Small intestine (tissue), 7 donors: ENCODE results near the gene WFDC5. TPM values are rescaled to one million over a fixed set of nuclear protein-coding genes. Genes with fewer than 3 reads are reported as not detected.

ENCODE experiments used
- DNase-seq, 2 donors: peaks; one replicate each; pipeline versions ENCODE4 v3.0.0 to v3.0.0-alpha.2; 2013
- FAIRE-seq: peaks from 2 replicates; lab custom pipeline; 2012; peaks lifted over from hg19 to GRCh38; lab: Jason Lieb, UNC
- H3K27ac ChIP-seq, 3 donors: one replicate each; pipeline ENCODE4 v1.5.1; 2013; ENCODE audit warnings: low read length in 2 of 3, mild to moderate bottlenecking in 2 of 3, control low read depth in 1 of 3, inconsistent platforms in 1 of 3, low read depth in 1 of 3, moderate library complexity in 1 of 3
- H3K27me3 ChIP-seq, 3 donors: one replicate each; pipeline ENCODE4 v1.6.1; 2013; ENCODE audit warnings: low read length in 3 of 3, inconsistent platforms in 1 of 3; ENCODE audit not compliant: control insufficient read depth in 3 of 3, insufficient read depth in 3 of 3
- H3K36me3 ChIP-seq, 3 donors: one replicate each; pipeline ENCODE4 v1.6.1; 2013; ENCODE audit warnings: low read length in 3 of 3, inconsistent platforms in 1 of 3, low read depth in 1 of 3, mild to moderate bottlenecking in 1 of 3, moderate library complexity in 1 of 3; ENCODE audit not compliant: control insufficient read depth in 3 of 3, insufficient read depth in 2 of 3
- H3K4me1 ChIP-seq, 3 donors: one replicate each; pipeline ENCODE4 v1.6.1; 2013; ENCODE audit warnings: low read length in 2 of 3, inconsistent platforms in 1 of 3, low read depth in 1 of 3, mild to moderate bottlenecking in 1 of 3, moderate library complexity in 1 of 3; ENCODE audit not compliant: control insufficient read depth in 3 of 3, insufficient read depth in 2 of 3
- H3K4me3 ChIP-seq, 3 donors: one replicate each; pipeline ENCODE4 v1.5.1; 2013; ENCODE audit warnings: low read length in 3 of 3, control low read depth in 1 of 3, inconsistent platforms in 1 of 3, low read depth in 1 of 3, mild to moderate bottlenecking in 1 of 3, moderate library complexity in 1 of 3
- H3K9me3 ChIP-seq, 2 donors: one replicate each; pipeline ENCODE4 v1.6.1; 2013; ENCODE audit warnings: low read depth in 1 of 2, low read length in 1 of 2; ENCODE audit not compliant: control insufficient read depth in 2 of 2, insufficient read depth in 1 of 2
- WGBS, 3 donors: extraction: QIAGEN DNeasy Blood & Tissue Kit; methylation state at CpG; one replicate each; pipeline ENCODE4 v1.1.7; 2013; 5-methylcytosine and 5-hydroxymethylcytosine counted together
- polyA plus RNA-seq, 4 donors: library from polyadenylated mRNA; stranded (reverse) in 3 of 4; unstranded in 1 of 4; fragments of 200-250 nt in 3 of 4; fragments of 120-200 nt in 1 of 4; gene quantifications; one replicate each; pipeline versions ENCODE4 v1.2.1 to v1.2.3, GENCODE V29; 2013
- donor health status: healthy with polysubstance abuse.
- donor health status: control.
- donor health status: control.
- donor health status: Bipolar disorder and iron deficiency.
- donor health status: healthy.

Gene WFDC5
- polyA plus RNA-seq, 4 donors, result 0.12 TPM; not detected in 3

- FAIRE-seq (no peak), DNase-seq (no peak)
- H3K4me1 ChIP-seq, result no peaks in the 10 kb centered on the region
- 76 to 86% (median 84%) methylated on average over 2 of the region's 2 CpGs for WGBS, 3 donors
- H3K9me3 ChIP-seq, result peaks cover 0 to 9% of the 10 kb centered on the region in 2 donors
- H3K27ac ChIP-seq, result no peak overlapping the region
- H3K27me3 ChIP-seq, result no peaks in the 10 kb centered on the region
- no peak overlapping the region for H3K4me3 ChIP-seq
- peaks cover under 1 to 6% (median 4%) of the 10 kb centered on the region in 3 donors for H3K36me3 ChIP-seq
Observed at GRCh38 chr20:45085289-45085688, 29.7 kb downstream of the WFDC5 start.

- Histone ChIP-seq H3K9me3 (peaks cover 0 to 9% of the 10 kb centered on the region in 2 donors), H3K36me3 (peaks cover 7 to 10% (median 8%) of the 10 kb centered on the region in 3 donors), H3K27ac (no peak overlapping the region), H3K4me1 (no peaks in the 10 kb centered on the region), H3K27me3 (no peaks in the 10 kb centered on the region), H3K4me3 (no peak overlapping the region)
- 95 to 100% (median 97%) methylated on average over 1 of the region's 1 CpG for WGBS, 3 donors
- FAIRE-seq, result no peak
- peak in 1 of 2 donors; percentile 56 for DNase-seq
Observed at GRCh38 chr20:45083127-45083526, 31.8 kb downstream of the WFDC5 start.

GRCh38 chr20:45082468-45082867 is 32.5 kb downstream of the WFDC5 start:
- DNase-seq (no peak), FAIRE-seq (no peak)
- H3K4me1 ChIP-seq, result no peaks in the 10 kb centered on the region
- no peaks in the 10 kb centered on the region for H3K27me3 ChIP-seq
- 97 to 98% (median 98%) methylated on average over 3 of the region's 3 CpGs for WGBS, 3 donors
- peaks cover 7 to 10% (median 8%) of the 10 kb centered on the region in 3 donors for H3K36me3 ChIP-seq
- H3K9me3 ChIP-seq, result peaks cover 0 to 9% of the 10 kb centered on the region in 2 donors
- H3K4me3 ChIP-seq, result no peak overlapping the region
- no peak overlapping the region for H3K27ac ChIP-seq

- Histone ChIP-seq H3K36me3 (peaks cover 10 to 12% (median 11%) of the 10 kb centered on the region in 3 donors), H3K9me3 (peaks cover 0 to 9% of the 10 kb centered on the region in 2 donors), H3K4me1 (no peaks in the 10 kb centered on the region), H3K27ac (no peak overlapping the region), H3K27me3 (no peaks in the 10 kb centered on the region), H3K4me3 (no peak overlapping the region)
- WGBS, 3 donors, result 67 to 79% (median 78%) methylated on average over 5 of the region's 5 CpGs
- DNase-seq, result no peak
- no peak for FAIRE-seq
Observed at GRCh38 chr20:45080867-45081624, 33.9 kb downstream of the WFDC5 start.

- peaks cover 16 to 22% (median 18%) of the 10 kb centered on the region in 3 donors for H3K36me3 ChIP-seq
- no peak overlapping the region for H3K4me3 ChIP-seq
- no peak for FAIRE-seq
- 87 to 95% (median 94%) methylated on average over 3 of the region's 3 CpGs for WGBS, 3 donors
- peaks cover 0 to 3% of the 10 kb centered on the region in 2 donors for H3K9me3 ChIP-seq
- no peaks in the 10 kb centered on the region for H3K4me1 ChIP-seq
- H3K27ac ChIP-seq, result no peak overlapping the region
- H3K27me3 ChIP-seq, result no peaks in the 10 kb centered on the region
- no peak for DNase-seq
Observed at GRCh38 chr20:45077559-45077958, 37.4 kb downstream of the WFDC5 start.

DNA sequence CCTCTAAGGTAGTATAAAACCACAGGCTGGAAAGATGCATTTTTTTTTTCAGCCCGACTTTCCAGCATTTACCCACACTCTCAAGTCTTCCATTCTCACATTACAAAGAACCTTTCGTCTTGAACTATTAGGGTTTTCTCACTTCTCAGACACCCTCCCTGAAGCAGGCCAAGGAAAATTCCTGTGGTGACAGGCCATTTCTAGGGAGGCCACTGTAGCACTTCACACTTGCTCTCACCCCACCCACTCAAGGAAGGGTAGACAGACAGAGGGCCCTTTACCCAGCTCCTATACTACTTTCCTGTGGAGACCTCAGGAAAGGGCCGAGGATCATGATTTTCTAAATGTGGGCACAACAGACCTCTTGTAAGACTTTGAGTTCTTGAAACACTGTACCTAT is 41.8 kb downstream of the WFDC5 start:
- H3K9me3 ChIP-seq, result peaks cover 0 to 4% of the 10 kb centered on the region in 2 donors
- H3K27ac ChIP-seq, result no peak overlapping the region
- 88 to 97% (median 90%) methylated on average over 3 of the region's 3 CpGs for WGBS, 3 donors
- H3K36me3 ChIP-seq, result peaks cover 8 to 19% (median 15%) of the 10 kb centered on the region in 3 donors
- H3K4me1 ChIP-seq, result no peaks in the 10 kb centered on the region
- FAIRE-seq (no peak), DNase-seq (no peak)
- no peaks in the 10 kb centered on the region for H3K27me3 ChIP-seq
- no peak overlapping the region for H3K4me3 ChIP-seq

DNA sequence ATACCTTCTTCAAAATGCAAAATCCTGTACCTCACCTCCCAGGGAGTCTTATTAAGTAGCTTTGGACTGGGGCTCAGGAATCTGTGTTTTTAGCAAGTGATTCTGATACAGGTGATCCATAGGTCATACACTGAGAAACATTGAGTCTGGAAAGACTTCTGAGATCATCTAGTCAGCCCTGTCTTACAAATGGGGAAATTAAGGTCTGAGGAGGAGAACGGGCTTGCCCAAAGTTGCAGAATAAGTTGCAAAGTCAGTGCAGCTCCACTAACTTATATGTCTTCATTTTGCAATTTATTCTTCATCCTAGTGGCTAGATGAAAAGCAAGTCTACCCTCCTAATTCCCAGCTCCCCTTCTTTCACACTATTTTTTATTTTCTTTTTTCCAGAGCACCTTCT is 42.9 kb downstream of the WFDC5 start:
- DNase-seq (no peak), FAIRE-seq (no peak)
- no peak overlapping the region for H3K27ac ChIP-seq
- no peak overlapping the region for H3K4me3 ChIP-seq
- no peaks in the 10 kb centered on the region for H3K27me3 ChIP-seq
- 85 to 100% (median 96%) methylated on average over 1 of the region's 1 CpG for WGBS, 3 donors
- no peaks in the 10 kb centered on the region for H3K4me1 ChIP-seq
- peaks cover 0 to 4% of the 10 kb centered on the region in 2 donors for H3K9me3 ChIP-seq
- peaks cover 12 to 20% (median 15%) of the 10 kb centered on the region in 3 donors for H3K36me3 ChIP-seq

DNA sequence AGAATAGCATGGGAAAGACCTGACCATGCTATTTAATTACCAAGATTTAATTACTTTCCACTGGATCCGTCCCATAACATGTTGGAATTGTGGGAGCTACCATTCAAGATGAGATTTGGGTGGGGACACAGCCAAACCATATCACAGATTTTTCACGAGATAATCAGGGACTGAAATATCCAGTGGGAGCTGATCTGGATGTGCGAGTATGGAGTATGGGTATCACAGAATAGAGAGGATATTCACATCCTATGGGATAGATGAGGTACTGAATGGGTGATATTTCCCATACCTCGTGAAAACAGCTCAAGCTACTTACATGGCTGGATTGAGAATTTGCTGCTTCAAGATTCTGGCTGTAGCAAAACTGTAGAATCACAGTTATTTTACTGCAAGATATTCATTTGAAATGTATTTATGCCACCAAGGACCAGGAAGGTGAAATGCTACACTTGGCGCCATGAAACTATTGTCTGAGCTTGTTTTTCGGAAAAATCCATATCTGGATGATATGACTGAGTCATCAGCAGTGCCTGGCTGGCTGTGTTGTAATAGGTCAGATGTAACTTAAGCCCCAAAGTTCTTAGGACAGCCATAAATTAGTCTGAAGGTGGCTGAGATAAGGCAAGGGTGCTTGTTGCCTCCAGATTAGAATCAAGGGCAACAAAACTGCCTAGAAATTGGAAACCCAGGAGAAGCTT is 43.9 kb downstream of the WFDC5 start:
- H3K4me1 ChIP-seq, result peaks cover 0 to 2% (median 0%) of the 10 kb centered on the region in 3 donors

More for the DNA sequence above, 43.9 kb downstream of the WFDC5 start:
- WGBS, 3 donors, result 83 to 89% (median 85%) methylated on average over 6 of the region's 6 CpGs
- H3K9me3 ChIP-seq, result peaks cover 0 to 4% of the 10 kb centered on the region in 2 donors
- no peak overlapping the region for H3K4me3 ChIP-seq
- FAIRE-seq (no peak), DNase-seq (peak; percentile 25 to 41)
- no peaks in the 10 kb centered on the region for H3K27me3 ChIP-seq
- peaks cover 11 to 15% (median 12%) of the 10 kb centered on the region in 3 donors for H3K36me3 ChIP-seq
- no peak overlapping the region for H3K27ac ChIP-seq
